Heart left ventricle (tissue), 16 donors: ENCODE data around the gene IRF1. TPM values are rescaled to one million over a fixed set of nuclear protein-coding genes. Genes with fewer than 3 reads are reported as not detected.

Experiments
- ATAC-seq, 4 donors: fragments of 200-7000 bp; cut with Tn5 transposase; one replicate each; pipeline ENCODE4 v1.9.1; 2020 to 2022; ENCODE audit warnings: moderate library complexity in 4 of 4, mild to moderate bottlenecking in 3 of 4, moderate number of reproducible peaks in 1 of 4
- DNase-seq, 5 donors: peaks; one replicate each; pipeline ENCODE4 v3.0.0-alpha.2; 2020
- H3K27ac ChIP-seq, 12 donors: fragments of 200-600 bp; sonication (generic) in 4 of 12; one replicate each; pipeline versions ENCODE4 v1.5.0 to v1.8.0; 2016 to 2022; ENCODE audit warnings: mild to moderate bottlenecking in 2 of 12
- H3K27me3 ChIP-seq, 9 donors: fragments of 200-600 bp; sonication (generic) in 2 of 9; one replicate each; pipeline versions ENCODE4 v1.5.1 to v1.8.0; 2016 to 2022; ENCODE audit warnings: mild to moderate bottlenecking in 3 of 9
- H3K36me3 ChIP-seq, 9 donors: fragments of 200-600 bp; sonication (generic) in 2 of 9; one replicate each; pipeline versions ENCODE4 v1.5.0 to v1.8.0; 2018 to 2022; ENCODE audit warnings: mild to moderate bottlenecking in 2 of 9
- H3K4me1 ChIP-seq, 12 donors: fragments of 200-600 bp; sonication (generic) in 4 of 12; one replicate each; pipeline versions ENCODE4 v1.5.0 to v1.8.0; 2016 to 2022; ENCODE audit warnings: mild to moderate bottlenecking in 3 of 12
- H3K4me3 ChIP-seq, 12 donors: fragments of 200-600 bp; sonication (generic) in 4 of 12; one replicate each; pipeline versions ENCODE4 v1.5.0 to v1.8.0; 2017 to 2022; ENCODE audit warnings: mild to moderate bottlenecking in 9 of 12, moderate library complexity in 4 of 12
- H3K9me3 ChIP-seq, 12 donors: fragments of 200-600 bp; sonication (generic) in 4 of 12; one replicate each; pipeline versions ENCODE4 v1.5.0 to v1.8.0; 2016 to 2022; ENCODE audit warnings: mild to moderate bottlenecking in 1 of 12
- CTCF ChIP-seq, 12 donors: fragments of 200-600 bp; sonication (generic) in 4 of 12; IDR thresholded peaks; one replicate each; pipeline versions ENCODE4 v1.5.0 to v1.8.0; 2018 to 2022; ENCODE audit warnings: antibody characterized with exemption in 12 of 12, mild to moderate bottlenecking in 5 of 12
- POLR2A ChIP-seq, 2 donors: fragments of 450-650 bp; IDR thresholded peaks; one replicate each; pipeline ENCODE4 v1.6.1; 2017; ENCODE audit warnings: antibody characterized with exemption in 2 of 2, mild to moderate bottlenecking in 2 of 2, moderate library complexity in 2 of 2
- WGBS, 4 donors: extraction: QIAGEN DNeasy Blood & Tissue Kit in 2 of 4; methylation state at CpG; one replicate each; pipeline versions ENCODE4 v1.1.5 to v1.1.7; 2013 to 2018; 5-methylcytosine and 5-hydroxymethylcytosine counted together
- intact Hi-C, 10 donors: fragments of 100-400 bp; cut with DNase I; formaldehyde crosslinking; loops; one replicate each; pipeline versions ENCODE4 v1.11.1 to v1.14.2; 2022
- polyA plus RNA-seq, 2 donors: library from polyadenylated mRNA; stranded (reverse); fragments of 200-250 nt; gene quantifications; one replicate each; pipeline ENCODE4 v1.2.3, GENCODE V29; 2013
- total RNA-seq, 9 donors: library from RNA; depleted of rRNA in 2 of 9; stranded (reverse); fragments of >200 nt in 2 of 9; fragmentation: NEBNext Ultra II Directional in 3 of 9; extraction: Animal tissue kit (Norgen Biotek cat#: 25700) in 3 of 9; gene quantifications; one replicate each; pipeline versions ENCODE4 v1.1.0 to v1.2.4, GENCODE V29; 2016 to 2023
- donor health status: ischemic (EF 13 %, LVEDD 7.1; RV severe dilation, severe dysfunction).
- donor health status: healthy with polysubstance abuse.
- donor health status: DM: no; HTN: yes; CAD: no.
- donor health status: DM: no; HTN: no; CAD: no.
- donor health status: ischemic (EF 25% LVEDD 6.9; RV normal size, moderate dysfunction).
- donor health status: ischemic (EF 25% LVEDD 5.7; RV mildly dilated, moderate dysfunction).
- donor health status: healthy.
- donor health status: DM: yes; HTN: yes; CAD: no.
- donor health status: ischemic (EF 35%, LVEDD 5.7; RV mildly dilated, moderate dysfunction).
- donor health status: nonischemic (EF 11% LVEDD 7.7; RV severe dilation, severe dysfunction).
- donor health status: DM: yes; HTN: yes; CAD: no.
- donor health status: PGD.
- donor health status: ischemic (EF 29% LVEDD 5.4; RV normal size, mild dysfunction).
- donor health status: nonischemic (EF 23%, LVEDD 6.1; RV moderate dilation, normal function).

IRF1 gene
- total and polyA plus RNA-seq, 11 donors = 7.5 to 190 (median 18.4) TPM

GRCh38 chr5:132498686-132499271, 8.2 kb upstream of the IRF1 start:
- Histone ChIP-seq H3K36me3 (no peaks in the 10 kb centered on the region), H3K4me1 (peaks cover 4 to 76% (median 37%) of the 10 kb centered on the region in 12 donors), H3K27ac (peak overlapping the region in 10 of 12 donors; percentile 10 to 99 (median 94)), H3K27me3 (no peaks in the 10 kb centered on the region), H3K9me3 (no peaks in the 10 kb centered on the region), H3K4me3 (no peak overlapping the region)
- WGBS, 4 donors = 87 to 94% (median 93%) methylated on average over 4 of the region's 4 CpGs
- no peak for TF ChIP-seq CTCF (IDR thresholded peaks at IDR 0.05)
- no peak for TF ChIP-seq POLR2A (IDR thresholded peaks at IDR 0.05)
- DNase-seq = peak in 1 of 5 donors; percentile 10
- intact Hi-C loops = loop anchor here in 5 of 10 donors (2.0 to 10.0 kb wide), 6 partner anchors 59 to 274 kb away; partner anchors contain the start of genes SLC22A4 (in 3 of the 5), P4HA2 (in 1 of the 5) and RAD50 (in 1 of the 5)
- no peak for ATAC-seq

- H3K9me3 ChIP-seq = no peaks in the 10 kb centered on the region
- TF ChIP-seq POLR2A (IDR thresholded peaks at IDR 0.05) = no peak
- TF ChIP-seq CTCF (IDR thresholded peaks at IDR 0.05) = no peak
- DNase-seq = peak in 2 of 5 donors; percentile 60 to 67
- H3K36me3 ChIP-seq = no peaks in the 10 kb centered on the region
- H3K27me3 ChIP-seq = no peaks in the 10 kb centered on the region
- 72 to 80% (median 76%) methylated on average over 3 of the region's 3 CpGs for WGBS, 4 donors
- H3K27ac ChIP-seq = peak overlapping the region in 11 of 12 donors; percentile 86 to 99 (median 93)
- no peak for ATAC-seq
- H3K4me3 ChIP-seq = no peak overlapping the region
- intact Hi-C loops = loop anchor here in 5 of 10 donors (2.0 to 10.0 kb wide), 6 partner anchors 59 to 273 kb away; partner anchors contain the start of genes SLC22A4 (in 3 of the 5), P4HA2 (in 1 of the 5) and RAD50 (in 1 of the 5)
- peaks cover 4 to 78% (median 37%) of the 10 kb centered on the region in 12 donors for H3K4me1 ChIP-seq
Measured at GRCh38 chr5:132498152-132498551, 7.6 kb upstream of the IRF1 start.

- no peaks in the 10 kb centered on the region for H3K27me3 ChIP-seq
- intact Hi-C loops = loop anchor here in 6 of 10 donors (2.0 to 10.0 kb wide), 7 partner anchors 60 to 273 kb away; partner anchors contain the start of genes SLC22A4 (in 3 of the 6), P4HA2 (in 1 of the 6) and RAD50 (in 1 of the 6)
- TF ChIP-seq CTCF (IDR thresholded peaks at IDR 0.05) (no peak), POLR2A (IDR thresholded peaks at IDR 0.05) (no peak)
- peaks cover 4 to 84% (median 36%) of the 10 kb centered on the region in 12 donors for H3K4me1 ChIP-seq
- DNase-seq (peak; percentile 77 to 87 (median 87)), ATAC-seq (peak; percentile 25 to 49 (median 28))
- no peaks in the 10 kb centered on the region for H3K9me3 ChIP-seq
- H3K4me3 ChIP-seq = peak overlapping the region; percentile 27 to 88 (median 68)
- WGBS, 4 donors = 27 to 49% (median 39%) methylated on average over 4 to 6 of the region's 6 CpGs
- H3K27ac ChIP-seq = peak overlapping the region; percentile 79 to 99 (median 93)
- no peaks in the 10 kb centered on the region for H3K36me3 ChIP-seq
Measured at GRCh38 chr5:132497488-132497997, 7.0 kb upstream of the IRF1 start.
